Endodermal cell (in vitro differentiated cells): ENCODE measurements around the gene HTN3. TPM values are rescaled to one million over a fixed set of nuclear protein-coding genes. Genes with fewer than 3 reads are reported as not detected.
A peak's percentile ranks its signal among the peaks of the same experiment; 100 is the strongest.
"Not testable (repeated sequence)": the region's sequence is repeated elsewhere in the genome, so short reads cannot be mapped to it uniquely, and the experiment has no call there.

Source experiments
- DNase-seq: peaks from one replicate; pipeline ENCODE4 v3.0.0-alpha.2; 2017
- H3K27ac ChIP-seq: 2 replicates; pipeline ENCODE4 v1.5.1; 2013; ENCODE audit warnings: mild to moderate bottlenecking, low read depth, low read length, moderate library complexity
- H3K27me3 ChIP-seq: 2 replicates; pipeline ENCODE4 v1.6.1; 2013; ENCODE audit warnings: mild to moderate bottlenecking, low read length, moderate library complexity; ENCODE audit not compliant: insufficient read depth, control insufficient read depth, poor library complexity, severe bottlenecking
- H3K36me3 ChIP-seq: 2 replicates; pipeline ENCODE4 v1.7.0; 2013; ENCODE audit warnings: mild to moderate bottlenecking, low read length, moderate library complexity; ENCODE audit not compliant: control insufficient read depth, insufficient read depth
- H3K4me1 ChIP-seq: one replicate; pipeline ENCODE4 v1.7.0; 2013; ENCODE audit warnings: low read length; ENCODE audit not compliant: control insufficient read depth, insufficient read depth
- H3K4me3 ChIP-seq: 2 replicates; pipeline ENCODE4 v1.5.1; 2013; ENCODE audit warnings: mild to moderate bottlenecking, low read length, moderate library complexity
- H3K9ac ChIP-seq: 2 replicates; pipeline ENCODE4 v1.6.1; 2013; ENCODE audit warnings: mild to moderate bottlenecking, low read length, moderate library complexity; ENCODE audit not compliant: poor library complexity, severe bottlenecking; ENCODE audit errors: extremely low read depth
- H3K9me3 ChIP-seq: 2 replicates; pipeline ENCODE4 v1.6.1; 2013; ENCODE audit warnings: mild to moderate bottlenecking, low read length, moderate library complexity; ENCODE audit not compliant: control insufficient read depth
- H3K27ac Mint-ChIP-seq: 2 replicates; pipeline ENCODE4 v1.8.0; 2020; ENCODE audit warnings: mixed read lengths
- H3K27me3 Mint-ChIP-seq: 2 replicates; pipeline ENCODE4 v1.8.0; 2021; ENCODE audit warnings: mild to moderate bottlenecking, mixed read lengths; ENCODE audit not compliant: insufficient read depth
- H3K36me3 Mint-ChIP-seq: 2 replicates; pipeline ENCODE4 v1.8.0; 2020; ENCODE audit warnings: low read depth, mixed read lengths
- H3K4me1 Mint-ChIP-seq: 2 replicates; pipeline ENCODE4 v1.8.0; 2020; ENCODE audit warnings: mixed read lengths
- H3K4me3 Mint-ChIP-seq: 2 replicates; pipeline ENCODE4 v1.8.0; 2020; ENCODE audit warnings: mild to moderate bottlenecking, moderate library complexity, mixed read lengths
- H3K9me3 Mint-ChIP-seq: 2 replicates; pipeline ENCODE4 v1.8.0; 2020; ENCODE audit warnings: mild to moderate bottlenecking, mixed read lengths
- CTCF ChIP-seq: fragments of 200-600 bp; sonication (generic); conservative IDR thresholded peaks from 2 replicates; pipeline ENCODE4 v1.5.0; 2021; ENCODE audit warnings: antibody characterized with exemption, mild to moderate bottlenecking
- WGBS, 2 experiments: methylation state at CpG; one replicate each; pipeline versions ENCODE4 v1.1.5 to v1.1.7; 2013; ENCODE audit warnings: missing lambda C conversion rate in 2 of 2, mixed read lengths in 1 of 2; ENCODE audit not compliant: insufficient coverage in 1 of 2, insufficient read length in 1 of 2; 5-methylcytosine and 5-hydroxymethylcytosine counted together
- total RNA-seq, 2 donors: library from RNA; stranded (reverse); fragmentation: NEBNext Ultra II Directional in 1 of 2; extraction: Animal tissue kit (Norgen Biotek cat#: 25700) in 1 of 2; gene quantifications; 2 replicates in 1 of 2; 3 replicates in 1 of 2; pipeline ENCODE4 v1.2.1, GENCODE V29; 2021

HTN3 gene
- total RNA-seq, 2 donors from 2014 or later: not detected

DNA sequence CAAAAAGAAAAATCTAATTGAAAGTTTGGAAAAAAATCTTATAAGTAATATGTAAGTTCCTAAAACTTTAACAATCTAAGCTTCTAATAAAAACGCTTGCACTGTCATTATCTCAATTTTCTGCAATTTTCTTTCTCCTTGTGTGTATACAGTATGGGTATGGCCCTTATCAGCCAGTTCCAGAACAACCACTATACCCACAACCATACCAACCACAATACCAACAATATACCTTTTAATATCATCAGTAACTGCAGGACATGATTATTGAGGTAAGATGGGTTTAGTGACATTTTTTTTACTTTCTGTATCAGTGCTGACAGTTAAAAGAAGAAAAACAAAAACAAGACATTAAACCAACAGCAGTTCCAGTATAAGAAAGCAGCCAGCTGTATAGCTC, 27.5 kb upstream of the HTN3 start:
- Mint-ChIP-seq H3K27ac (no peak overlapping the region), H3K4me3 (no peak overlapping the region), H3K36me3 (no peaks in the 10 kb centered on the region), H3K27me3 (no peaks in the 10 kb centered on the region), H3K4me1 (peaks cover 6% of the 10 kb centered on the region), H3K9me3 (no peaks in the 10 kb centered on the region)
- Histone ChIP-seq H3K36me3 (no peaks in the 10 kb centered on the region), H3K9ac (no peak overlapping the region), H3K4me3 (no peak overlapping the region), H3K27ac (no peak overlapping the region), H3K27me3 (no peaks in the 10 kb centered on the region), H3K9me3 (no peaks in the 10 kb centered on the region), H3K4me1 (no peaks in the 10 kb centered on the region)
- 100% methylated on average over 1 of the region's 1 CpG; no CpG with 5 or more reads in 1 of the 2 experiments for WGBS, 2 experiments
- DNase-seq: no peak
- no peak for TF ChIP-seq CTCF

GRCh38 chr4:70002507-70002906, 25.8 kb upstream of the HTN3 start:
- H3K4me3 ChIP-seq: no peak overlapping the region
- Mint-ChIP-seq H3K9me3 (no peaks in the 10 kb centered on the region), H3K4me1 (peaks cover 6% of the 10 kb centered on the region), H3K36me3 (no peaks in the 10 kb centered on the region), H3K27me3 (no peaks in the 10 kb centered on the region), H3K27ac (no peak overlapping the region), H3K4me3 (no peak overlapping the region)
- H3K36me3 ChIP-seq: no peaks in the 10 kb centered on the region
- no peaks in the 10 kb centered on the region for H3K4me1 ChIP-seq
- H3K9me3 ChIP-seq: no peaks in the 10 kb centered on the region
- TF ChIP-seq CTCF: no peak
- no peak overlapping the region for H3K27ac ChIP-seq
- DNase-seq: no peak
- H3K27me3 ChIP-seq: no peaks in the 10 kb centered on the region
- H3K9ac ChIP-seq: no peak overlapping the region

- H3K9me3 ChIP-seq: no peaks in the 10 kb centered on the region
- H3K36me3 Mint-ChIP-seq: no peaks in the 10 kb centered on the region
Observed at GRCh38 chr4:70008771-70009170, 19.5 kb upstream of the HTN3 start.

DNA sequence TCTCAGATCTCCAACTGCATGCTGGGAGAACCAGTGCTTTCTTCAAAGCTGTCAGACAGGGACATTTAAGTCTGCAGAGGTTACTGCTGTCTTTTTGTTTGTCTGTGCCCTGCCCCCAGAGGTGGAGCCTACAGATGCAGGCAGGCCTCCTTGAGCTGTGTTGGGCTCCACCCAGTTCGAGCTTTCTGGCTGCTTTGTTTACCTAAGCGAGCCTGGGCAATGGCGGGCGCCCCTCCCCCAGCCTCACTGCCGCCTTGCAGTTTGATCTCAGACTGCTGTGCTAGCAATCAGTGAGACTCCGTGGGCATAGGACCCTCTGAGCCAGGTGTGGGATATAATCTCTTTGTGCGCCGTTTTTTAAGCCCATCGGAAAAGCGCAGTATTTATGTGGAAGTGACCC, 9.3 kb upstream of the HTN3 start:
- H3K4me1 Mint-ChIP-seq: not testable (repeated sequence)

More at GRCh38 chr4:70008771-70009170, 19.5 kb upstream of the HTN3 start:
- no peak overlapping the region for H3K4me3 Mint-ChIP-seq
- Histone ChIP-seq H3K4me1 (no peaks in the 10 kb centered on the region), H3K27me3 (no peaks in the 10 kb centered on the region), H3K27ac (no peak overlapping the region), H3K4me3 (no peak overlapping the region), H3K36me3 (no peaks in the 10 kb centered on the region), H3K9ac (no peak overlapping the region)
- peaks cover 4% of the 10 kb centered on the region for H3K4me1 Mint-ChIP-seq
- no peak for TF ChIP-seq CTCF
- no peaks in the 10 kb centered on the region for H3K9me3 Mint-ChIP-seq
- no peak for DNase-seq
- no peak overlapping the region for H3K27ac Mint-ChIP-seq
- H3K27me3 Mint-ChIP-seq: no peaks in the 10 kb centered on the region
- 81 to 83% methylated on average over 2 of the region's 3 CpGs for WGBS, 2 experiments

More for the DNA sequence above, 9.3 kb upstream of the HTN3 start:
- 83% methylated on average over 5 of the region's 10 CpGs; no CpG with 5 or more reads in 1 of the 2 experiments for WGBS, 2 experiments
- H3K4me3 Mint-ChIP-seq, H3K36me3 Mint-ChIP-seq, H3K4me3 ChIP-seq, H3K4me1 ChIP-seq, H3K9ac ChIP-seq, H3K27ac Mint-ChIP-seq, H3K36me3 ChIP-seq, H3K9me3 ChIP-seq, H3K27ac ChIP-seq, H3K27me3 ChIP-seq, H3K27me3 Mint-ChIP-seq: not testable (repeated sequence)
- peak; percentile 41 for DNase-seq
- H3K9me3 Mint-ChIP-seq: peaks cover 12% of the 10 kb centered on the region
